22Rv1 (cell line): ENCODE data around the gene PDCD7.

Experiments
- CTCF ChIP-seq: fragments of 450-650 bp; IDR thresholded peaks from 2 replicates; pipeline ENCODE4 v1.5.1; 2017; ENCODE audit warnings: mild to moderate bottlenecking
- ZFX ChIP-seq: fragments of 450-650 bp; IDR thresholded peaks from 2 replicates; pipeline ENCODE4 v1.6.1; 2017; ENCODE audit warnings: antibody characterized with exemption, borderline replicate concordance

- TF ChIP-seq CTCF (no peak), ZFX (no peak)
Measured at GRCh38 chr15:65130941-65131340, 2.7 kb downstream of the PDCD7 start.
